ENCODE data around the gene GNAL.
"Not testable (repeated sequence)": the region's sequence is repeated elsewhere in the genome, so short reads cannot be mapped to it uniquely, and the experiment has no call there.

Gene GNAL

DNA sequence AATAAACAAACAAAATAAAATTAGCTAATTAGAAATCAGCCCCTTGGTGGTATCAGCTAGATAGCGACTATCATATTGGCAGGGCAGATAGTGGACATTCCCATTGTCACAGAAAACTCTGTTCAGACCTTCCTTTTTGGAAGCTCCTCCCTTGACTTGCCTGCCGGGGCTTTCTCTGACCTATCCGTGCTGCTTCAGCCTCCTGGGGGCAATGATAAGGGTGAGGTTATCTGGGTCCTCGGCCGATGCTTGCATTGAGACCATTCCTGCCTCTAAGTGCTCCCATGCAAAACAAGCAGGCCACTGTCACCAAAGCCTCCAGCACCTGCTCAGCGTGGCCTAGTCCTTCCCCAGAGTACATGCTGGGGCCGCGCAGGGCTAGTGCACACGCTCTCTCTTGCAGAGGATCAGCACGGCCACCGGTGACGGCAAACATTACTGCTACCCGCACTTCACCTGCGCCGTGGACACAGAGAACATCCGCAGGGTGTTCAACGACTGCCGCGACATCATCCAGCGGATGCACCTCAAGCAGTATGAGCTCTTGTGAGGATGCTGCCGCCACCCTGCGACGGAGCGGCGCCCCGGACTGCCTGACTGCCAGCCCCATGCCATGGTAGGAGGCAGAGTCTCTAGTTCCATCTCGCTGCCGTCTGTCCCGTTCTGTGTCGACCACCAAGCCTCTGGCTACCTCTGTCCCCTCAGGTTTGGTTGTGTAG lies 191.7 kb downstream of the GNAL start:
- DNase-seq (ENCODE audit: low read depth): no peak

DNA sequence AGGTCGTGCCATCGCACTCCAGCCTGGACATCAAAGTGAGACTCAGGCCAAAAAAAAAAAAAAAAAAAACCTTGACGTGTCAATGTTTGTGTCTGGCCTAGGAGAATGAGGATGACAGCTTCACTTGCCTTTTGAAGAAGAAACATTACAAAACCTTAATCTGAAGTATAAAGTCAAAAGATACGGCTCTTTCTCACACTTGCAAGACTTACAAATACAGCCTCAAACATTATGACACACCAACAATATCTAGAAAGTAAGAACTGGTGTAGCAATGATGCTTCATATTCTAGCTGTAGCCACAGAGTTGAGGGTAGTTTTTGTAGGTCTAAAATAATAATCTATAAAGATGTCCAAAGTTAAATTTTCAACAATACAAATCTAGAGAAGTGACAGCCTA lies 193.6 kb downstream of the GNAL start:
- DNase-seq (ENCODE audit: low read depth): no peak

DNA sequence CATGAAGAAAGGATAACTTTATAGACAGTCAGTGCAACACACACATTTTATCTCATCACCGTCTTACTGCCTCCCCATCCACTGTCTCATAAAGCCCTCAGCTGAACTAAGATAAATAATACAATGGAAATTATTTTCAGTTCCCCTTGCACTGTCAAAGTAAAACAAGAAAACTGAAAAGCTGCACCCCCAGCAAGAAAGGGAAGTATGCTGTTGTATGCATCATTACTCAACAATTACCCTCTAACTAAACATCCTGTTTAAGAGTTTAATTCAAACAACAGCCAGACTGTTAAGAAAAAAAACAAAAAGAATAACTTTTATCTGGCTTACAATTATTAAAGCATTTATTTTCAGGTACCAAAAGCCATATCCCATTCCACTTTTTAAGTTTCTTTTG lies 194.1 kb downstream of the GNAL start:
- no peak for DNase-seq (ENCODE audit: low read depth)

DNA sequence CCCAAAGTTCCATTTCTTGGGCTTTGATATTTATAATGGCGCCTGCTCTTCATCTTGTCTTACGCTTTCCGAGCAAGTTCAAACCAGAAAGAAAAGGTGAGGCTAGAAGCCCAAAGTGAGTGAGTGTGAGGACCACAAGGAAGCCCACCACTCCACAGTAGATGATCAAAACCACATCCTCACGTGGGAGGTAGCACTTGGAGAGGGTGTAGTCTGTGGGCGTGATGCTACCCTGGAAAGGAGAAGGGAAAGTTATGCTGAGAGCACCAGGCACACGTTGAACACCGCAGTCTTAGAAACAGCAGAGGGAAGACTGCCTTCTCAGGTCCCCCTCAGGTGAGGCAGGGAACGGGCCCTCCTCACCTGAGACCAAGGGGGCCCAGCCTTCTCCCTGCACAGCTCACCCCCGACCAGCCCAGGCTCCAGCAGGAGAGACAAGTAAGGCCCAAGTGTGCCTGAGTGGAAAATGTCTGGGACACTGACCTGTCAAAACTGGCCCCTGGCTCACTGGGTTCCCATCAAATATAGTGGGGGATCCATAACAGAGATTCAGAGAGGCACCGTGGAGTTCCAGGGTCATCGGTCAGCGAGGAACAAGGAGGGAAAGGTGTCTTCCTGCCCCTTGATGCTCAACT lies 195.4 kb downstream of the GNAL start:
- no peak for DNase-seq (ENCODE audit: low read depth)

DNA sequence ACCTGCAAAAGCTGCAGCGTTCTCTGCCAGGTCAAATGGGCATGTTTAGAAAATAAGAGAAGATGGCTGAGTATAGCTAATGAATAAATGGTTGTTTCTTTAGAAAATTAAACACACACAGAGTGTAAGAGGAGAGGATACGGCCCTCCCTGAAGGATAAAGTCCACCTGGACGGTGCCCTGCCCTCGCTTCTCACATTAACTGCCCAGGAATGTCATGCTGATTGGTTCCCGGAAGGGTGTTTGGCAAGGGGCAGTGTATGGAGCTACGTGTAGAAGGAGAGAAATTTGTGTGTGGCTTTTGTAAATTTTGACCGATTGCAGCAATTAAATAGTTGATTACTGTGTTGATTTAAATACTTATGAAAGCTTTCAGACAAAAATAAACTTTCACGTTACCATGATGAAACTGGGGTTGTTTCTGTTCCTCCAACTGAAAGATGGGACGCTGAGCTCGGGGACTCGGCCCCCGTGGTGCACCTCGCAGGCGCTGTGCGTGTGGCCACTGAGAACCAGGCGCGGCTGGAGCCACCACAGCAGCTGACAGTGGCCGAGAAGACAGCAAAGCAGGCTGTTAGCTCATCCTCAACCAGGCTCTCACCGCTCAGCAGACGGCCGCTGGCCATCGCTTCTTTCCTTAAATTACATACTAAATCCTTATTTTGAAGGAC lies 196.3 kb downstream of the GNAL start:
- no peak for DNase-seq (ENCODE audit: low read depth)

DNA sequence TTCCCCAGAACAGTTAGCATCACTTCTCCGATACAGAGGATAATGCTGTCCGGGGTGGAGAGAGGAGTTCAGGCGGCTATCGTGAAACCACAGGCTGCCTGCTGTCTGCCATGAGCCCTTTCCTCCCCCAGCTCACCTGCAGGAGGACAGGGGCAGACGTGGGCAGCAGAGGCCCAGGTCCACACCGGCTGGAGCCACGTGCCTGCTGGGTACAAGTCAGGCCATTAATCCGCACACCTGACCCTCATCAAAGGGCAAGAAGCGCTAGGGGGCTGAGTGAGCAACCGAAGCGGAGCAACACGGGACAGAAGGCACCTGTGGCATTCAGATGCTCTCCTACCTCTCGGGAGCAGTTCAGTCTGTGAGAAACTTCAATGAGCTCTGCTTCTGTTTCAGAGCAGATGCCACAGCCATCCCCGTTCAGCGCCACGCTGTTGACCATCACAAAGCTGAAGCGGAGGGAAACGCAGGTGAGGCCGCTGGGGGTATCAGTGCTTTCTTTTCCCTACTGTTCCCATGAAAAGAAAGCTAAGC lies 197.6 kb downstream of the GNAL start:
- DNase-seq (ENCODE audit: low read depth): no peak

DNA sequence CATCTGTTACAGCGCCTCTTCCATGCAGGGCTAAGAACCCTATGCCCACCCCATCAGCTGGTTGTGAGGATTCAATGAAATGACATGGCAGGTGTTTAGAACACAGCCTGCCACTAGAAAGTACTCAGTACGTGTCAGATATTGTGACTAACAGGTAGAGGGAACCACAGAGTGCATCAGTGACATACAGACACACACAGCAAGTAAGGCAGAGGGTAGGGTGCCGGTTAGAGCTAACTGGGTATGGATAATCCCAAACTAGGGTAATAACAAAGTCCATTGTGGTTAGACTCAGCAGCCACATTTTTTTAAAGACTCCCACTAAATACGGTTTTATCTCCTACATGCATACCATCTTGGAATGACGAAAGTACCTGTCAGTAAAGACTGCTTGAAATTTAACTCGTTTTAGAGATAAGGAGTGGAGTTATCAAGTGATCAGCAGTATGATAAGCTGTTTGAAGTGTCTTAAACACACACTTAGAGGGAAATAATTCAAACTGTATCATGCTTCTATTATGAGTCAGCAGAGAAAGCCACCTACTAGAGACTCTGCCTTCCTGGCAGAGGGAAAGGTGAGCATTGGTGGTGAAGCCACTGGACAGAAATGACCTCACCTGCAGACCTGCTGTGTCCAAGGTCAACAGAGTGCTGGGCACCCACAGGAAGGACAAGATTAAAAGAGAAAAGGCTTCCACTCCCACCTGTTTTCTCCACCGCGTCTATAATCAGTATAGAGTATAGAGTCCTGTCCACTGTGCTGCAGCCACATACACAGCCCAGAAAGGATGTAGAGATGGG lies 198.5 kb downstream of the GNAL start:
- DNase-seq (ENCODE audit: low read depth): no peak

DNA sequence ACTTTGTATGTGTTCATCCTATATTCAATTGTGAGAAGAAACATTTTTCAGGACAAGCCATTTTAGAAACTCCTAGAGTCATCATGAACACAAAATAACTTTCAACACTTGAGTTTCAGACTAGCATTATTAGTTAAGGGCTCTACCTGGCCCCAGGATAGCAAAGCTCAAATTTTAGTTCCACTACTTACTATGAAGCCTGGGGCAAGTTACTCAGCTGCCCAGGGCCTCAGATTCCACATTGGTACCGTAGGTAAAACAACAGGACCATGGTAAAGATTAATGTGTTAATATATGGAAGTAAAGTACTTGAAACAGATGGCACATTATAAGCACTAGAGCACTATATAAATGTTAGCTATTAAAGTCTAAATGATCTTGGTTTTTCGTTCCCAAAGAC lies 199.7 kb downstream of the GNAL start:
- DNase-seq (ENCODE audit: low read depth): no peak

DNA sequence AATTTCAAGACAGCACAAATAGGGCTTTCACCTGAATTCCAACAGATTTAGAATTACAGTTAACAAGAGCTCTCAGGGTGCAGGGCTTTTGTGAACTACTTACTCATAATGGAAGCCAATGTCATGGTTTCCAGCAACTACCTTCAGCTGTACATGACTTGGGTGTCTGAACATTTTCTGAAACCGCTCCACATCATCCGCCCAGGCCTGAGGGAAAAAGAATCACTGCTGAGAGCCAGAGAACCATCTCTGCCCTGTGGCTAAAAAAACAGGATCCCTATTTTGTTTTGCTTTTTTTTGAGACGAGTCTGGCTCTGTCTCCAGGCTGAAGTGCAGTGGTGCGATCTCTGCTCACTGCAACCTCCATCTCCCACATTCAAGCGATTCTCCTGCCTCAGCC lies 200.2 kb downstream of the GNAL start:
- no peak for DNase-seq (ENCODE audit: low read depth)

DNA sequence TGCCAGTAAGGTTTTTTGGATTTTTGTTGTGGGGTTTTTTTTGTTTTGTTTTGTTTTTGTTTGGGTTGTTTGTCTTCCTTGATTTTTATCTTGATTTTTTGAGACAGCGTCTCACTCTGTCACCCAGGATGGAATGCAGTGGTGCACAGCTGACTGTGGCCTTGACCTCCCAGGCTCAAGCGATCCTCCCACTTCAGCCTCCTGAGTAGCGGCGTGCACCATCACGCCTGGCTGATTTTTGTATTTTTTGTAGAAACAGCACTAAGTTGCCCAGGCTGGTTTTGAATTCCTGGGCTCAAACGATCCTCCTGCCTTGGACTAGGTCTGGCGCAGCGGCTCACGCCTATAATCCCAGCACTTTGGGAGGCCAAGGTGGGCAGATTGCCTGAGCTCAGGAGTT lies 202.7 kb downstream of the GNAL start:
- no peak for DNase-seq (ENCODE audit: low read depth)

DNA sequence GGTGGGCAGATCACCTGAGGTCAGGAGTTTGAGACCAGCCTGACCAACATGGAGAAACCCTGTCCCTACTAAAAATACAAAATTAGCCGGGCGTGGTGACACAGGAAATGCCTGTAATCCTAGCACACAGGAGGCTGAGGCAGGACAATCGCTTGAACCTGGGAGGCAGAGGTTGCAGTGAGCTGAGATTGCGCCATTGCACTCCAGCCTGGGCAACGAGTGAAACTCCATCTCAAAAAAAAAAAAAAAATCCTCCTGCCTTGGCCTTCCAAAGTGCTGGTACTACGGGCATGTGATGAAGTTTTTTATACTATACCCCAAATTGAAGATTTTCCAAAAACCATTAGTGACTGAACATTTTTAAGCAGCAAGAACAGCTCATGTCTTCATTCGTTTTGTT lies 203.4 kb downstream of the GNAL start:
- not testable (repeated sequence) for DNase-seq (ENCODE audit: low read depth)

DNA sequence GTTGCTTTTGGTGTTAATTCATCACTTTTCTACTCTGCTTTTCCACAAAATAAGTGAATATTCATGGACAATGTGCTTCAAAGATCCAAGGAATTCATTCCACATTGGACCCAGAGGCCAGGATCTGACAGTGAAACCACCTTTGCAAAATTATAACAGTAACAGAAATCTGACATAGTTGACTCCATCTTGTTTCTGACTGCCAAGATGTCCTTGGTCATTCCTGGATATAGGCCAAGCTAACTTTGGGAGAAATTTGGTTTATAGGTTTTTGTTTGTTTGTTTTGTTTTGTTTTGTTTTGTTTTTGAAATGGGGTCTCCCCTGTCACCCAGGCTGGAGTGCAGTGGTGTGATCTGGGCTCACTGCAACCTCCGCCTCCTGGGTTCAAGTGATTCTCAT lies 208.7 kb downstream of the GNAL start:
- no peak for DNase-seq (ENCODE audit: low read depth)

DNA sequence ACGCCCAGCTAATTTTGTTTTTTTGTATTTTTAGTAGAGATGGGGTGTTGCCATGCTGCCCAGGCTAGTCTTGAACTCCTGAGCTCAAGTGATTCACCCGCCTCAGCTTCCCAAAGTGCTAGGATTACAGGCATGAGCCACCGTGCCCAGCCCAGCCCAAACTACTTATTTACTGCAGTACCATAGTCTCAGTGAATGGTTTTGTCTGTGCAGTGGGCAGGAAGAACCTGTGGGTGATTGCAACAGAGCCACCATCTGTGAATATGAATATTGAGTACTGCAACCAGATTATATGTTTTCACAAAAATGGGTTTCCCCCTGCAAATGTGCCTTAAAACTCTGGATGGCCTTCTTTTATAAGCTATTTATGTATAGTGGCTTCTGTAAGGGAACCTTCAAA lies 210.0 kb downstream of the GNAL start:
- no peak for DNase-seq (ENCODE audit: low read depth)

DNA sequence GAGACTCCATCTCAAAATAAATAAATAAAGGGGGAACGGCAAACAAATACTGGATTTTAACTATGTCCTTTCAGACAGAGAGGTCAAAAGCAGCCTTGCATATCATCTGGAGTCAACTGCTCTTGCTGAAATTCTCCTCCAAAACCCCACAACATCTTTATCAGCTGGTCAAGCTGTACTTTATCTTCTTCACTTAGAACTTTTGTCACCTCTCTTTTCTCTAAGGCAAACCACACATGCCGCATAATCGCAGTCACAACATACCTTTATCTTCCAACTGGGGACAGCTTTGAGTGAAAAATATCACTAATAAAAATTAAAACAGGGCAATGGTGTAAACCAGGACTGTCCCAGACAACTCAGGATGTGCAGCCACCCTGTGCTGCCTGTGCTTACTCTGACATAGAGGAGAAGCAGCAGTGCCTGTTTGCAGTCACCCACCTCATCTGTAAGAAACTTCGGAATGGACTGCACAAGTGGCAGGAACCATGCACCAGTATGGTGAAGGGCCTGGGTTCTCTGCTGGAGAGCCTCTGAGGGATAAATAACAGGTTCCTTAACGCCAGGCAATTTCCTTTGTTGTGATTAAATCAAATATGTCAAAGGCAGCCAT lies 212.9 kb downstream of the GNAL start:
- DNase-seq (ENCODE audit: low read depth): no peak

DNA sequence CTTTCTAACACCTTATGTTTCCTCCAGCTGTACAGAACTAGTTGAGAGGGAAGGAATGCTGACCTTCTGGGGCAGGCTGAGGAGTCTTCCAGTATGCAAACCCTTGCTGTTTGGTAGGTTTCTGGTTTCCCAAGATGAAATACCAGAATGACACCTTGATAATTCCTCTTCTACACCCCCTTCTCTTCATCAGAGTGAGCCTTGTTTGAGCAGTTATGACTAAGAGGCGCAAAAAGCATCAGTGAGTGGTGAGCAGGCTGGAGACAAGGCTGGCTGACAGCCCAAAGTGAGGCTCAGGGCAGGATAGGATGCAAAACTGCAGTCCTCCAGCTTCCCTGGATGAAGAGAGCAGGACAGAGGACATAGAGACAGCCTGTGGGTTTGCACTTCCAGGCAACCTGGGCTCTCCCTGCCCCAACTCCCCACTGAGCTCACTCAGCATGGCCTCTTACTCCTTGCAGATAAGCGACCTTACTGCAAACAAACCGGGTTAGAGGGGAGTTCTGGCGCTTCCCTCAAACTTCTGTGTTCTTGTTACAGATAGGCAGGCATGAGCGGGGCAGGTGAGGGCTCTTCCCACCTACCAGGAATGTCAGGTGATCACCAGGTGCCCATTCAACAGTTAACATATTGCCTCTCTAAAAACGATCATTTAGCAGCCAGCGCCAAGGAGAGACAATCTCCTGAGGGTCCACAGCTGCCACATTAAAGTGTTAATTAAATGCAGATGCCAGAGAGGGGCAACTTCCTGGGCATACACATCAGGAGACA lies 213.6 kb downstream of the GNAL start:
- DNase-seq (ENCODE audit: low read depth): no peak

DNA sequence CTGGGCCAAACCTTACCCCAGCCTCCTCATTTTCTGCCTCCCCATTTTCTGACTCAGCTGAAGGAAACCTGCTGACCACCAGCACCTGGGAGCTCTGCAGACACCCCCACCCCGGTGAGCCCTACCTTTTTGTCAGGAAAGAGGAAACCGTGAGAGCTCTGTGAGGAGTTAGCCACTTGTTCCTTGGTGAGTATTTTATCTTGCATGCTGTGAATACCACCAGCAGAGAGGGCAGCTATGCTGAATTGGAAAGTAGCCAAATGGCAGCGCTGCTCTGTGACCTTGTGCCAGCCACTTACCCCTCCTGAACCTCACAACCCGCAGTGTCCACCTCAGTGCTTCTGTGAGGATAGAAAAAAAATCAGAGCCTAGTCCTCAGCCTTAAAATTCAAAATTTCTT lies 216.5 kb downstream of the GNAL start:
- no peak for DNase-seq (ENCODE audit: low read depth)

DNA sequence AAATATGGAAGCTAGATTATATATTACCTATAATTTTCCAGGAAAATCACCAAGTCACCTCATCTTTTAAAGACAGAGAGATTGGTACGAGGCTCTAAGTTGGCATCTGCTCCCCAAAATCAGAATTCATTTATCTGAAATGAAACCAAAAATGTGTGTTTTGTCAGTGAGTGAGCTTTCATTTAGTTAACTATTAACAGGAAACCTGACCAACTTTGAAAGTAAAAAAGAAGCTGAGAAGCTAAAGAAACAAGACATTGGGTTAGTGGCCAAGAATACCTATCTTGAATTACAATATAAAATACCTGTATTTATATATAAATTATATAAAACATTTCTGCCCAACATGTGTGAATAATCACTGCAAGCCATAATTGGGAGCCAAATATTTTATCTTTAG lies 217.1 kb downstream of the GNAL start:
- no peak for DNase-seq (ENCODE audit: low read depth)

DNA sequence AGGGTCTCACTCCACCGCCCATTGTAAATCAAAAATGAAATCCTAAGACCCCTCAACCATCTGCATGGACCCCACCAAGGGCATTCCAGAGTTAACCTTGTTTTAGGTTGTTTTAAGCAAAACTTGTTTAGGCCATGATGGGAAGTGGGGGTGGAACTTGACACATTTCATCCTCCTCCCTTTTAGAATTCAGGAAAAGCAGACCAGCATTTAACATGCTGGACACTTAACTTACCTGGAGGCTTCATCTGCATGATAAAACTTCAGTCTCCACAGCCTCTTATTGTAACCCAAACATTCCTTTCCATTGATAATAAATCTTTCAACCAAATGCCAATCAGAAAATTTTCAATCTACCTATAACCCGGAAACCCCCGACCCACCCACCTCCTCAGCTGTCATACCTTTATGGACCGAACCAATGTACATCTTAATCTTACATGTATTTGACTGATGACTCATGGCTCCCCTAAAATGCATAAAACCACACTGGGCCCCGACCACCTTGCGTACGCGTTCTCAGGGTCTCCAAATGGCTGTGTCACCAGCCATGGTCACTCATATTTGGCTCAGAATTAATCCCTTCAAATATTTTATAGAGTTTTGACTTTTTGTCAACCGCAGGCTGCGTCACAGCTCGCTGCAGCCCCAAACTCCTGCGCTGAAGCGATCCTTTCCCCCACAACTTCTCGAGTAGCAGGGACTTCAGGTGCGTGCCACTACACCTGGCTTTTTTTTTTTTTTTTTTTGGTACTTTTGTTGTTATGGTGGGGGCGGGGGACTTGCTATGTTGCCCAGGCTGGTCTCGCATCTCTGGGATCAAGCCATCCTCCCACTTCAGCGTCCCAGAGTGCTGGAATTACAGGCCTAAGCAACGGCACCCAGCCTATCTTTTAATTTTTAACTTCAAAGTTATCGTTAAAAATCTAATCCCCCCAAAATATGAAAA lies 218.1 kb downstream of the GNAL start:
- DNase-seq (ENCODE audit: low read depth): no peak

DNA sequence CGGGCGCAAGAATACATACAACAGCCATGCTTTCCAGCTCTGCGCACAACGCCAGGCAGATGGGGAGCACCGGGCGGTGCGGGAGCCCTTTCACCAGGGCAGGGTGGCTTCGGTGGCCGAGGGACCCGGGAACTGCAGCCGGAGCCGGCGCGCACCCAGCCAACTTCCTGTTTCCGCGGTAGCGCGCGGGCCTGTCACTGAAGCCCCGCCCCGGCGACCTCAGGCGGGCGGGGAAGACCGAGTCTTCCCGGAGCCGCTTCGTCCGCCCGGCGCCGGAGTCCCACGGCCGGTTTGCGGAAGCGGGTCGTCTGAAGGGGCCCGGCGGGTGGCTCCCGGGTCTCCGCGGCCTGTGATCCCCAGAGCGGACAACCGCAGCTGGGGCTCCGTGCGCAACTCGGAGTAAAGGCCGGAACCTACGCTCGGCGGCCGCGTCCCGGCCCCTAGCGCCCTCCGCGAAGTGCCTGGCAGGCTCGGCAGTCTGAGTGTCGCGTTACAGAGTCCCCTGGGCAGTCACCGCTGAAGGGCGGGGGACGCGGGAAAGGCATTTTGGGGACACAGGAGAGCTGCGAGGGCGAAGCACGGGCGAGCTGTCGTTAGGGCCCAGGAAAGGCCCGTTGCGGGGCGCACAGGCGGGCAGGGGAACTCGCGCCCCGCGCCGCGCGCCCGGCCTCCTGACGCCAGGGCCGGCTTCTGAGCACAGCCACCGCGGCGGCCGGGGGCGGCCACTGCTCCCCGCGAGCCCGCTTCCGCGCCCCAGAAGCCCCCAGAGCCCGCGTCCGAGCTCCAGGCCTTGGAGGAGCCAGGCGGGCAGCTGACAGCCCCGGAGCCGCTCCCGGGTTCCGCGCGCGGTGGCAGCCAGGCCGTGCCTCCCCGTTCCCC lies 219.4 kb downstream of the GNAL start, which contains the start of gene MPPE1:
Gene MPPE1, minus strand, starts transcription at position 136 of the 879 bp plus-strand sequence. CDS start 11,053 bp downstream, outside the sequence.
- DNase-seq (ENCODE audit: low read depth): peak; percentile 64

Measured in fibroblast of the conjunctiva (primary cell).